Uterus (tissue), 4 donors: ENCODE results near the gene THRAP3. TPM values are rescaled to one million over a fixed set of nuclear protein-coding genes. Genes with fewer than 3 reads are reported as not detected.

ENCODE experiments used
- DNase-seq, 2 donors: peaks; one replicate each; pipeline ENCODE4 v3.0.0-alpha.2; 2019 to 2020
- H3K27ac ChIP-seq, 2 donors: fragments of 200-600 bp; sonication (generic); 1 replicate in 1 of 2; 2 replicates in 1 of 2; pipeline ENCODE4 v1.5.1; 2016 to 2018
- H3K27me3 ChIP-seq, 2 donors: fragments of 200-600 bp; sonication (generic); one replicate each; pipeline ENCODE4 v1.5.1; 2018 to 2019; ENCODE audit warnings: control low read depth in 1 of 2
- H3K36me3 ChIP-seq, 2 donors: fragments of 200-600 bp; sonication (generic); one replicate each; pipeline ENCODE4 v1.5.1; 2019; ENCODE audit warnings: control low read depth in 1 of 2
- H3K4me1 ChIP-seq, 2 donors: fragments of 200-600 bp; sonication (generic); one replicate each; pipeline ENCODE4 v1.5.1; 2018 to 2019; ENCODE audit warnings: control low read depth in 1 of 2
- H3K4me3 ChIP-seq, 2 donors: fragments of 200-600 bp; sonication (generic); 1 replicate in 1 of 2; 2 replicates in 1 of 2; pipeline ENCODE4 v1.5.1; 2018 to 2019; ENCODE audit warnings: mild to moderate bottlenecking in 1 of 2
- H3K9me3 ChIP-seq, 2 donors: fragments of 200-600 bp; sonication (generic); one replicate each; pipeline ENCODE4 v1.5.1; 2019; ENCODE audit warnings: control low read depth in 1 of 2
- POLR2A ChIP-seq, 2 donors: fragments of 450-650 bp; IDR thresholded peaks; one replicate each; pipeline ENCODE4 v1.6.1; 2016; ENCODE audit warnings: antibody characterized with exemption in 2 of 2, mild to moderate bottlenecking in 1 of 2, moderate library complexity in 1 of 2
- intact Hi-C: fragments of 100-400 bp; cut with DNase I; formaldehyde crosslinking; loops from one replicate; pipeline ENCODE4 v1.15.1; 2023; ENCODE audit warnings: low total_unique reads
- total RNA-seq, 4 donors: library from RNA; depleted of rRNA in 3 of 4; stranded (reverse); fragments of >200 nt in 3 of 4; gene quantifications; one replicate each; pipeline versions ENCODE4 v1.1.0 to v1.2.4, GENCODE V29; 2014 to 2023
- TF ChIP-seq, protein P1 (sequence below), 4 experiments: fragments of 200-600 bp in 2 of 4; fragments of 450-650 bp in 2 of 4; sonication (generic) in 2 of 4; IDR thresholded peaks; one replicate each; pipeline ENCODE4 v1.5.1; 2016 to 2019; ENCODE audit warnings: antibody characterized with exemption in 4 of 4, mild to moderate bottlenecking in 2 of 4, moderate library complexity in 1 of 4
- donor health status: DM: yes; HTN: yes; CAD: no.

THRAP3 gene
- total RNA-seq, 4 donors from 2014 or later = 21.3 to 99.1 (median 67.5) TPM

DNA sequence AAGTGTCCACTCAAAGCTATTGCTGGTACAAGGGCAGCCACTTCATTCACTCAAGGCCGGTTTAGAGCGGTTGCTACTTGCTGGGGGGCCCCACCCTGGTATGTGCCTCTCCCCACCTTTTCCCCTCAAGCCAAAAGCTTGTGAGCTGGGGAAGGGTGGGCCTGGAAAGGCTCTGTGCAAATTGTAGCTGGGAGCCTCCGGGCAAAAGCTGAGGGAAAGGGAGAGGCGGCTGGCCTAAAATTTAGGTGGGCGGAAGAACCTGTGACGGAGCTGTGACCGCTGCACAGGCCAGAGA lies 81.6 kb downstream of the THRAP3 start:
- DNase-seq = no peak
- peaks cover 0 to 16% of the 10 kb centered on the region in 2 donors for H3K4me1 ChIP-seq
- TF ChIP-seq, protein P1, sequence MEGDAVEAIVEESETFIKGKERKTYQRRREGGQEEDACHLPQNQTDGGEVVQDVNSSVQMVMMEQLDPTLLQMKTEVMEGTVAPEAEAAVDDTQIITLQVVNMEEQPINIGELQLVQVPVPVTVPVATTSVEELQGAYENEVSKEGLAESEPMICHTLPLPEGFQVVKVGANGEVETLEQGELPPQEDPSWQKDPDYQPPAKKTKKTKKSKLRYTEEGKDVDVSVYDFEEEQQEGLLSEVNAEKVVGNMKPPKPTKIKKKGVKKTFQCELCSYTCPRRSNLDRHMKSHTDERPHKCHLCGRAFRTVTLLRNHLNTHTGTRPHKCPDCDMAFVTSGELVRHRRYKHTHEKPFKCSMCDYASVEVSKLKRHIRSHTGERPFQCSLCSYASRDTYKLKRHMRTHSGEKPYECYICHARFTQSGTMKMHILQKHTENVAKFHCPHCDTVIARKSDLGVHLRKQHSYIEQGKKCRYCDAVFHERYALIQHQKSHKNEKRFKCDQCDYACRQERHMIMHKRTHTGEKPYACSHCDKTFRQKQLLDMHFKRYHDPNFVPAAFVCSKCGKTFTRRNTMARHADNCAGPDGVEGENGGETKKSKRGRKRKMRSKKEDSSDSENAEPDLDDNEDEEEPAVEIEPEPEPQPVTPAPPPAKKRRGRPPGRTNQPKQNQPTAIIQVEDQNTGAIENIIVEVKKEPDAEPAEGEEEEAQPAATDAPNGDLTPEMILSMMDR (IDR thresholded peaks at IDR 0.05) = no peak
- TF ChIP-seq POLR2A (IDR thresholded peaks at IDR 0.05) = no peak
- peak overlapping the region; percentile 31 to 78 for H3K27ac ChIP-seq
- no peak overlapping the region for H3K4me3 ChIP-seq
- H3K9me3 ChIP-seq = no peaks in the 10 kb centered on the region
- H3K36me3 ChIP-seq = no peaks in the 10 kb centered on the region
- intact Hi-C loops = no loop called here
- no peaks in the 10 kb centered on the region for H3K27me3 ChIP-seq

DNA sequence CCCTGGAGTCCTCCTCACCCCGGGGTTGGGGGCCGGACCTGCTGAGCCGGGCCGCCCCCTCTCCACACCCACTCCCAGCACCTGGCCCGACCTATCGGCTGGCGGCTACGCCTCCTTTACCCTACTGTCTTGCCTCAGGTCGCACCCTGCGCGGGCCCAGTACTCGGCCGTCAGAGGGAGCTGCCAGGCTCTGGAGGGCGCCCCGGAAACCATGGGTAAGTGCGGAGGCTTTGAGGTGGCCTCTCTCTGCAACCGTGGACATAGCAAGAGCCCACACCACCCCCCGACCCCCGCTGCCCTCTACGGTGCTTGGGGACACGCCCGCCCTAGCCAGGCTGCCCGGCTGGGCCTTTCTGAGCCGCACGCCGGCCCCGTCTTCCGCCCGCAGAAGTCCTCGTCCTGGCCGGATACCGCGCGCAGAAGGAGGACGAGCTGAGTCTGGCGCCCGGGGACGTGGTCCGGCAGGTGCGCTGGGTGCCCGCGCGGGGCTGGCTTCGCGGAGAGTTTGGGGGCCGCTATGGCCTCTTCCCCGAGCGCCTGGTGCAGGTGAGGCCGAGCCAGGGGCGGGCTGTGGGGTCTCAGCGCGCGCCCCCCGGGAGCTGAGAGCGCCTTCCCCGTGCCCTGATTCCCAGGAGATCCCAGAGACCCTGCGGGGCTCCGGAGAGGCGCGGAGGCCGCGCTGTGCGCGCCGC lies 82.1 kb downstream of the THRAP3 start, which contains the start of gene SH3D21:
Gene SH3D21, plus strand, starts transcription at position 159 of the 692 bp plus-strand sequence. Its CDS starts 53 bp downstream, at position 212.
- intact Hi-C loops = no loop called here
- H3K27me3 ChIP-seq = no peaks in the 10 kb centered on the region
- H3K4me1 ChIP-seq = peaks cover 0 to 16% of the 10 kb centered on the region in 2 donors
- no peaks in the 10 kb centered on the region for H3K36me3 ChIP-seq
- H3K4me3 ChIP-seq = peak within 1 kb of the TSS; percentile 58 to 65
- H3K27ac ChIP-seq = peak within 1 kb of the TSS; percentile 31 to 78
- H3K9me3 ChIP-seq = no peaks in the 10 kb centered on the region
- TF ChIP-seq, protein P1 (IDR thresholded peaks at IDR 0.05) = peak in 2 of 4 experiments; percentile 3 to 8
- no peak for TF ChIP-seq POLR2A (IDR thresholded peaks at IDR 0.05)
- peak; percentile 44 to 48 for DNase-seq

DNA sequence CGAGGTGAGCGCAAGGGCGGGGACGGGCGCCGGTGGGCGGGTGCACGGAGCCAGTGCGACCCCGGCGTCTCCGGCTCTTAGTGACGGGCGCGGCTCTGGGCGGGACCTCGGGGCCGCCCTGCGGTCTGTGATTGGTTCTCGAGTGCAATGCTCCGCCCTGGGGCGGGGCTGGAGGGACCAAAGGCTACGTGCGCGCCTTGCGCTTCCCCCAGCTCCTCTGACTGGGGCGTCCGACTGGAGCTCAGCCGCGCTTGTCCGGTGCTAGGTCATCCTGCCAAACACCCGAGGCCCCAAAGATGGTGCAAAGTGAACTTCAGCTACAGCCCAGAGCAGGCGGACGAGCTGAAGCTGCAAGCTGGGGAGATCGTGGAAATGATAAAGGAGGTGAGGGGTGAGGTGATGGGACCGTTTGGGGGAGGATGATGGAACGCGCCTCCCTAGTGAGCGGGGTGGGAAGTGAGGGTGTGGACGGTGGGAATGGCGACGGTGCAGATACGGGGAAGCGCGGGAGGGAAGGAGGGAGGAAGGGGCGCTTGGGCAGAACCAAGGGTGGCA lies 82.7 kb downstream of the THRAP3 start:
- Histone ChIP-seq H3K27ac (peak overlapping the region in 1 of 2 donors; percentile 78), H3K36me3 (no peaks in the 10 kb centered on the region), H3K4me1 (peaks cover 0 to 16% of the 10 kb centered on the region in 2 donors), H3K27me3 (no peaks in the 10 kb centered on the region), H3K9me3 (no peaks in the 10 kb centered on the region), H3K4me3 (peak overlapping the region; percentile 58 to 65)
- DNase-seq = peak; percentile 90 to 95
- intact Hi-C loops = no loop called here
- TF ChIP-seq, protein P1 (IDR thresholded peaks at IDR 0.05) = no peak
- peak; percentile 29 to 83 for TF ChIP-seq POLR2A (IDR thresholded peaks at IDR 0.05)

DNA sequence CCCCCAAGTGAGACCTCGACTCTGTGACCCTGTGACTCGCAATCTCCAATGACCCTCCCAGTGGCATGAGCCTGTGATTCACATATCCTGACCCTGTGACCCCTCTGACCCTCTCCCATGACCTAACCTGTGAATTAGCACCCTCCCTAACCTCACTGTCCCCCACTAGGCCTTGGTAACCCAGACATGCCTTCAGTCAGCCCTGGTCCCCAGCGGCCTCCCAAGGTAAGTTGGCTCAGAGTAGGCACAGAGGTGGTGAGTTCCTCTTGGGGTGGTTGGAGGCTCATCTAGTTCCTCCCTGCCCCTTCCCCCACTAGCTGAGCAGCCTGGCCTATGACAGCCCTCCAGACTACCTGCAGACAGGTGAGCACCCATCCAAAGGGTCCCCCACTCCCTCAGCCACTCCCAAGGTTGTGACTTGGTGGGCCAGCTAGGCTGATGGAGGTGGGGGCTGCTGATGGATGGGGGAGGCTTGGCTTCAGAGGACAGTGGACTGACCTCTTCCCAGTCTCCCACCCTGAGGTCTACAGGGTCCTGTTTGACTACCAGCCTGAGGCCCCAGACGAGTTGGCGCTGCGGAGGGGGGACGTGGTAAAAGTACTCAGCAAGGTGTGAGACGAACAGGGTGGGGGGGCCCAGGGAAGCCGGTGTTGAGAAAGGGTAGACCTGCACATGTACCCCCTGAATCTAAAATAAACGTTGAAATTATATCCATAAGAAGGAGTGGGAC lies 83.5 kb downstream of the THRAP3 start:
- intact Hi-C loops = no loop called here
- H3K27ac ChIP-seq = no peak overlapping the region
- H3K4me3 ChIP-seq = peak overlapping the region; percentile 58 to 65
- H3K9me3 ChIP-seq = no peaks in the 10 kb centered on the region
- TF ChIP-seq, protein P1 (IDR thresholded peaks at IDR 0.05) = no peak
- TF ChIP-seq POLR2A (IDR thresholded peaks at IDR 0.05) = no peak
- H3K36me3 ChIP-seq = no peaks in the 10 kb centered on the region
- DNase-seq = no peak
- H3K4me1 ChIP-seq = peaks cover 0 to 16% of the 10 kb centered on the region in 2 donors
- H3K27me3 ChIP-seq = no peaks in the 10 kb centered on the region

DNA sequence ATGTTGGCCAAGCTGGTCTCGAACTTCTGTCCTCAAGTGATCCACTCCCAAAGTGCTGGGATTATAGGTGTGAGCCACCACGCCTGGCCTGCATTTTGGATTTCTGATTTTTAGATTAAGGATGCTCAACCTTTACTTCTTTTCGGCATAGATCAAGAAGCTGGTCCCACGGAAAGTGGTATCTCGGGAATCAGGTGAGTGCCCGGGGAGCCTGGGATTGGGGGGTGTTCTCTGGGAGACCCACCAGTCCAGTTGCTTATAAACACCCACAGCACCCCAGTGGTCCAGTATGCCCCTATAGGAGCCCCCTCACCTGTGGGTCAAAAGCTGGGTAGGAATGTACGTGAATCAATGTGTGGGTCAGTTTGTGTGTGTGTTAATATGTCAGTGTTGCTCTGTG lies 85.2 kb downstream of the THRAP3 start:
- no peaks in the 10 kb centered on the region for H3K36me3 ChIP-seq
- DNase-seq = no peak
- peaks cover 0 to 16% of the 10 kb centered on the region in 2 donors for H3K4me1 ChIP-seq
- intact Hi-C loops = no loop called here
- no peaks in the 10 kb centered on the region for H3K27me3 ChIP-seq
- TF ChIP-seq, protein P1 (IDR thresholded peaks at IDR 0.05) = no peak
- TF ChIP-seq POLR2A (IDR thresholded peaks at IDR 0.05) = no peak
- no peaks in the 10 kb centered on the region for H3K9me3 ChIP-seq
- H3K4me3 ChIP-seq = no peak overlapping the region
- no peak overlapping the region for H3K27ac ChIP-seq
